ENCODE results near the gene CCDC184.

- no peak for TF ChIP-seq CTCF (IDR thresholded peaks at IDR 0.05; ENCODE audit: borderline replicate concordance, extremely low read depth, low read length, poor library complexity, severe bottlenecking)
- TF ChIP-seq EZH2 (IDR thresholded peaks at IDR 0.05; ENCODE audit: borderline replicate concordance, low read depth, low read length, severe bottlenecking), result no peak
Observed at GRCh38 chr12:48193623-48194022, 10.2 kb downstream of the CCDC184 start.
